GM21717 (cell line): ENCODE results near the gene GRAMD1B.

Source experiments
- ATAC-seq: cut with Tn5 transposase; IDR thresholded peaks from one replicate; pipeline ENCODE4 v1.9.1; 2021; ENCODE audit warnings: mild to moderate bottlenecking, moderate library complexity; ENCODE audit not compliant: unreplicated experiment

Gene GRAMD1B

GRCh38 chr11:123584737-123585136 is 154.7 kb downstream of the GRAMD1B start:
- no peak for ATAC-seq

DNA sequence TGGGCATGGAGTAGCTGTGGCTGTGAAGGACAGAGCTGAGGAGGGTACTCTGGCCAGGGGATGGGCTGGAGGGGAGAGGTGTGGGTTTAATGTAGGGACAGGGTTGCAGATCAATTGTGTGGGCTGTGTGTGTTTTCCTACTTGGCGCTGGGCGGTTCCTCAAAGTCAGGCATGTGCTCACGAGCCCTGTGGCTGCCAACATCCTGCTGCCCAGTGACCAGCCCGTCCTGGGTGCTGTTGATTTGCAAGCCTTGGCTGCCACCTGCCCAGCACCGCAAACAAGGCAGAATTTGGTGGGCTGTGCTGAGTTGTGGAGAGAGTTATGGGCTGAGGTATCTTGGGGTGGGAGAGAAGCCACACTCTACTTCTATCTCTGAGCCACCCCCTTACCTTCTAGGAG is 155.1 kb downstream of the GRAMD1B start:
- ATAC-seq = no peak

GRCh38 chr11:123585706-123586105 is 155.6 kb downstream of the GRAMD1B start:
- no peak for ATAC-seq

- ATAC-seq = no peak
Observed at GRCh38 chr11:123586568-123586967, 156.5 kb downstream of the GRAMD1B start.

- ATAC-seq = no peak
Observed at GRCh38 chr11:123587044-123587443, 157.0 kb downstream of the GRAMD1B start.

DNA sequence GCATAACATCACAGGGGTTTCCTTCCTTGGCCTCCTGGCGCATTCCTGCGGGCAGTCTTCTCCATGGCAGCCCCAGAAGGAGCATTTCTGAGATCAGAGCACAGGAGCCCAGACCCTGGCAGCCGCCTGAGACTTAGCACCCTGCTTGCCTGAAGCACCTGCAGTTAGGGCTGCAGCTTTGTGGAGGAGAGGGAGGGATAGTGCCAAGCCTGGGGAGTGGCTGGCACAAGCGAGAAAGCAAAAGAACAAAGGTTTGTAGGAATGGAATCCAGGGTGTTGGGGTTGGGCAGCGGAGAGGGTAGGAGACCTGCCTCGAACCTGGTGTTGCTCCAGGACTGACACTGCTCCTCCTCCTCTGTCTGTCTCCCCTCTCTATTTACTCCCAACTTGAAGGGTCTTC is 157.5 kb downstream of the GRAMD1B start:
- no peak for ATAC-seq

GRCh38 chr11:123588117-123588863 is 158.2 kb downstream of the GRAMD1B start:
- ATAC-seq = no peak

GRCh38 chr11:123588864-123589262 is 158.8 kb downstream of the GRAMD1B start:
- no peak for ATAC-seq

- ATAC-seq = no peak
Observed at GRCh38 chr11:123590296-123590912, 160.3 kb downstream of the GRAMD1B start.

DNA sequence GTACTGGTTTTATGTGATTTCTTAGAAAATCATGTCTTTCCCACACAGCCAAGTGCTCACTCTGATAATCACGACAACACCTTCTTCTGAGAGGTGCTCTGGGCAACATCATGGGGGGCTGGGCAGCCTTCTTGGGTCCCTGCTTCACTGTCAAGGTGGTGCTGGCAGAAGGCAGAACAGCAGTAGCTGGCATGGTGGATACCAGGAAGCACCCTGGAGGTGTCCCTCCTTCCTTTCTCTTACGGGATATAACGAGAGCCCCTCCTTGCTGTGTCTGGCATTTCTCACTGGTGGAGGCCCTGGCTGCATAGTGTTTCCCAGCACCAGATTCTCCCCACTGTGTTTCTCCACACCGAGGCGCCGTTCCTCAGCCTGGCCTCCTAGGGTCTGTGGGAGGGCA is 163.5 kb downstream of the GRAMD1B start:
- ATAC-seq = no peak

DNA sequence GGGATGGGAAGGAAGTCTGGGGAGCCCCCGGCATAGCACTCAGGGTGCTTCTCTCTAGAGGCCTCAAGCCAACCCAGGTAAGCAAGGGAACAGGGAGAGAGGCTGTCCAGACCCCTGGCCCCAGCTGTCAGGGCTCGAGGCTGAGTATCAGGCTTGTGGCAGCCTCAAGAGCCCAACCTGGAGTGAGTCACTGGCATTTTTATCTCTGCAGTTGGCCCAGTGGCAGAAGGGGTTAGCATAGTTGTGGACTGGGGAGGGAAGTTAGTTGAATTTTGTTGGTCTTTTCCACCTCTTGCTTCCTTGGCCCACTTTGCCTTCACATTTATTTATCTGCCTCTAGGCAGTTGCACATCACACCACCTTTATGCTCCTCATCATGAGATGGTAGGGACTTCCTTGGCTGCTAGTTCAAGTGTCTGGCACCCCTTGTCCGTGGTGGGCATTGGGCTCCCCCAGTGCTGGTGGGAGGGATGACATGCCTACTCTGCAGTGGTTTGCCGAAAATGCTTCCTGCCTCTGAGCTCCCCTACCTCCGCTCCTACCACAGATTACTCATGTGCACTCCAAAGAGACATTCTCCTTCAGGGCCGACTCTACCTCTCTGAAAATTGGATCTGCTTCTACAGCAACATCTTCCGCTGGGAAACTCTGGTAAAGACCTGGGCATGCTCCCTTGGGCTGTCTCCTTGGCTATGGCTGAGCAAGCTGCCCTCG is 164.3 kb downstream of the GRAMD1B start:
- ATAC-seq = no peak

- ATAC-seq = no peak
Observed at GRCh38 chr11:123594921-123595320, 164.9 kb downstream of the GRAMD1B start.

DNA sequence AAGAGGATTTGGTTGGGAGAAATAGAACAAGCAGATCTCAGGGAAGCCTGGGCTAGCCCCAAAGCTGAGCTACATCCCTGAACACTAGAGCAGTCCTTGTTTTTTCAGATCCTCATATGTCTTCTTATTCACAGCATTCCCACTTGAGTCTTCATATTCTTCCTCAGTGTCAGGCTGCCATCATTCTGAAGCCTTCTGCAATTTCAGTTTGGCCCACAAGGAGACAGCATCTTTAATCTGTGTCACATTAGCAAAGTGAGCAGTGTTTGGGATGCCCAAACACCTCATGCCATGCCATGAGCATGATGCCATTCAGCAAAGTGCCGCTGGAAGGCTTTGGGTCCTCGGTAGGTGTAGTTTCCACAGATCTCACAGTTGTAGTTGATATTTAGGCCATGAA is 167.8 kb downstream of the GRAMD1B start:
- ATAC-seq = no peak

GRCh38 chr11:123601136-123601535 is 171.1 kb downstream of the GRAMD1B start:
- no peak for ATAC-seq

DNA sequence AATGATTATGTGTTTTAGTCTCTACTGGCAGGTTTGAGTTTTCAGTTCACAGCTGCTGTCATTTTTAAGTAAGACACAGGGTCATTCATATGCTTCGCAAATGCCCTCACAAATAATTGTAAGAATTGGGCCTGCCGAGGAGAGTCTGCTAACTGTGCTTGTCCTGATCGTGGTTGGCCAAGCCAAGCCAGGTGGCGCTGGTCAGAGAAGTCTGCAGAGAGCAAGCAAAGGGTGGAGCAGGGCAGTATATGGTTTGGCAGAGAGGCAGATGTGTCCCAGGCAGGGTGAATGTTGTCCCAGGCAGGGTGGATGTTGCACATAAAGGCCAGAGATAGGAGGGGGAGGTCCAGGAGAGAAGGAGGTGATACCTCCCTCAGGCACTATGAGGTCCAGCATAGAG is 171.7 kb downstream of the GRAMD1B start:
- no peak for ATAC-seq

- ATAC-seq = no peak
Observed at GRCh38 chr11:123603666-123604065, 173.6 kb downstream of the GRAMD1B start.

DNA sequence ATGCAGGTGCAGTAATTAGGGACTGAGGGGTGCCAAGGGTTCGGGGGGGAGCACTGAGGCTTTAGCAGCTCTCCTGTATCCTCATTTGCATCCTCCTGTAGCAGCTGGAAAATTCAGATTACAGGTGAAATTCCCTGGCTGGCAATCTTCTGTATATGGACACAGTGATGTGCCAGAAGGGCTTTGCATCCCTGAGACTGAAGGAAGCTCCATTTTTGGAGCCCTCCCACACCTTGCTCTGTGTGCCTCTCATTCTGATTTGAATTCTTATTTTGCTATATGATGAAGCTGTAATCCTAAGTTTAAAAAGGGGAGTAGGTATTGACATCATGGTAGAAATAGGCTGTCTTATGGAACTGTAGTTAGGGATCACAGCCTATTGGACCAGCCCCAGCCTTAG is 177.7 kb downstream of the GRAMD1B start:
- ATAC-seq = no peak

GRCh38 chr11:123608371-123608770 is 178.3 kb downstream of the GRAMD1B start:
- ATAC-seq = no peak

GRCh38 chr11:123608945-123609344 is 178.9 kb downstream of the GRAMD1B start:
- no peak for ATAC-seq

DNA sequence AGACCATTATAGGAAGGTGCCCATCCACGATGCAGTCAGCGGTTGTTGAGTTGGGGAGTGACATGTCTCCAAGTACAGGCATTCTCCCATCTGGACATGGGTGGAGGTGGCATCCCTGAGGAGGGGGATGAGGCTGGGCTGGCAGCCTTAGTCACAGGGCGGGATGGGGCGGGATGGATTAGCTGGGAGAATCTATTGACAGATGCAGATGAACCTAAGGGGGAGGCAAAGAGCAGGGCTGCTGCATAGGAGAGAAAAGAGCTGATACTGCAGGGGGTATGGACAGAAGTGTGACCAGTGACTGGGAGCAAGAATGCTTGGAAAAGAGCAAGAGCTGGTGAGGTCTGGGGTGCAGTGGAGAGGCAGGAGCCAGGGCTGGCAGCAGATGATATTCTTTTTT is 181.6 kb downstream of the GRAMD1B start:
- ATAC-seq = no peak

- ATAC-seq = no peak
Observed at GRCh38 chr11:123616505-123617198, 186.6 kb downstream of the GRAMD1B start.
